ENCODE measurements around the gene FOXJ3.

DNA sequence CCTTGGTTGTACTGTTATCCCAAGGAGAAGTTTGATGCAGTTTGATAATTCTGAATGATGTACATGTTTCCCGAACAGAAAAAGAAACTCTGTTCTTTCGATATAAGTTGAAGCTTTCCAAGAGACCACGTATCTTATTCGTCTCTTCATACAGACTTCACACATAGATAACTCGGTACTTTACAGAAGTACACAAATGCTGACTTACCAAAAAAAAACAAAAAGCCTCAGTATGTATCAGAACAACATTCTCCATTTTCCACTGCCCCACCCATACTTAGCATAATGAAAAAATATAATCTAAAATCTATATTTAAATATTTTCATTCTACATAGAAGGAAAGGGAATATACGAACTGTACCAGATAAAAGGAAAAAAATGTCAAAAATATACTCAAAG is 2.2 kb downstream of the FOXJ3 start:
- TF ChIP-seq, protein P1, sequence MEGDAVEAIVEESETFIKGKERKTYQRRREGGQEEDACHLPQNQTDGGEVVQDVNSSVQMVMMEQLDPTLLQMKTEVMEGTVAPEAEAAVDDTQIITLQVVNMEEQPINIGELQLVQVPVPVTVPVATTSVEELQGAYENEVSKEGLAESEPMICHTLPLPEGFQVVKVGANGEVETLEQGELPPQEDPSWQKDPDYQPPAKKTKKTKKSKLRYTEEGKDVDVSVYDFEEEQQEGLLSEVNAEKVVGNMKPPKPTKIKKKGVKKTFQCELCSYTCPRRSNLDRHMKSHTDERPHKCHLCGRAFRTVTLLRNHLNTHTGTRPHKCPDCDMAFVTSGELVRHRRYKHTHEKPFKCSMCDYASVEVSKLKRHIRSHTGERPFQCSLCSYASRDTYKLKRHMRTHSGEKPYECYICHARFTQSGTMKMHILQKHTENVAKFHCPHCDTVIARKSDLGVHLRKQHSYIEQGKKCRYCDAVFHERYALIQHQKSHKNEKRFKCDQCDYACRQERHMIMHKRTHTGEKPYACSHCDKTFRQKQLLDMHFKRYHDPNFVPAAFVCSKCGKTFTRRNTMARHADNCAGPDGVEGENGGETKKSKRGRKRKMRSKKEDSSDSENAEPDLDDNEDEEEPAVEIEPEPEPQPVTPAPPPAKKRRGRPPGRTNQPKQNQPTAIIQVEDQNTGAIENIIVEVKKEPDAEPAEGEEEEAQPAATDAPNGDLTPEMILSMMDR (IDR thresholded peaks at IDR 0.05) = no peak
- TF ChIP-seq SIN3A (IDR thresholded peaks at IDR 0.05; ENCODE audit: borderline replicate concordance, insufficient read depth, low read depth, low read length) (no peak), POLR2AphosphoS5 (IDR thresholded peaks at IDR 0.05; ENCODE audit: low read depth, low read length) (no peak)
- TF ChIP-seq, protein P2, sequence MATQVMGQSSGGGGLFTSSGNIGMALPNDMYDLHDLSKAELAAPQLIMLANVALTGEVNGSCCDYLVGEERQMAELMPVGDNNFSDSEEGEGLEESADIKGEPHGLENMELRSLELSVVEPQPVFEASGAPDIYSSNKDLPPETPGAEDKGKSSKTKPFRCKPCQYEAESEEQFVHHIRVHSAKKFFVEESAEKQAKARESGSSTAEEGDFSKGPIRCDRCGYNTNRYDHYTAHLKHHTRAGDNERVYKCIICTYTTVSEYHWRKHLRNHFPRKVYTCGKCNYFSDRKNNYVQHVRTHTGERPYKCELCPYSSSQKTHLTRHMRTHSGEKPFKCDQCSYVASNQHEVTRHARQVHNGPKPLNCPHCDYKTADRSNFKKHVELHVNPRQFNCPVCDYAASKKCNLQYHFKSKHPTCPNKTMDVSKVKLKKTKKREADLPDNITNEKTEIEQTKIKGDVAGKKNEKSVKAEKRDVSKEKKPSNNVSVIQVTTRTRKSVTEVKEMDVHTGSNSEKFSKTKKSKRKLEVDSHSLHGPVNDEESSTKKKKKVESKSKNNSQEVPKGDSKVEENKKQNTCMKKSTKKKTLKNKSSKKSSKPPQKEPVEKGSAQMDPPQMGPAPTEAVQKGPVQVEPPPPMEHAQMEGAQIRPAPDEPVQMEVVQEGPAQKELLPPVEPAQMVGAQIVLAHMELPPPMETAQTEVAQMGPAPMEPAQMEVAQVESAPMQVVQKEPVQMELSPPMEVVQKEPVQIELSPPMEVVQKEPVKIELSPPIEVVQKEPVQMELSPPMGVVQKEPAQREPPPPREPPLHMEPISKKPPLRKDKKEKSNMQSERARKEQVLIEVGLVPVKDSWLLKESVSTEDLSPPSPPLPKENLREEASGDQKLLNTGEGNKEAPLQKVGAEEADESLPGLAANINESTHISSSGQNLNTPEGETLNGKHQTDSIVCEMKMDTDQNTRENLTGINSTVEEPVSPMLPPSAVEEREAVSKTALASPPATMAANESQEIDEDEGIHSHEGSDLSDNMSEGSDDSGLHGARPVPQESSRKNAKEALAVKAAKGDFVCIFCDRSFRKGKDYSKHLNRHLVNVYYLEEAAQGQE (IDR thresholded peaks at IDR 0.05; ENCODE audit: insufficient read depth in 1 of 2, low read depth in 2 of 2, low read length in 1 of 2) = no peak
